GM19468 (cell line): ENCODE data around the gene RB1.

Source experiments
- ATAC-seq: cut with Tn5 transposase; IDR thresholded peaks from one replicate; pipeline ENCODE4 v1.9.1; 2021; ENCODE audit warnings: mild to moderate bottlenecking, moderate library complexity, moderate number of reproducible peaks; ENCODE audit not compliant: unreplicated experiment; ENCODE audit errors: extremely low read depth

Gene RB1

DNA sequence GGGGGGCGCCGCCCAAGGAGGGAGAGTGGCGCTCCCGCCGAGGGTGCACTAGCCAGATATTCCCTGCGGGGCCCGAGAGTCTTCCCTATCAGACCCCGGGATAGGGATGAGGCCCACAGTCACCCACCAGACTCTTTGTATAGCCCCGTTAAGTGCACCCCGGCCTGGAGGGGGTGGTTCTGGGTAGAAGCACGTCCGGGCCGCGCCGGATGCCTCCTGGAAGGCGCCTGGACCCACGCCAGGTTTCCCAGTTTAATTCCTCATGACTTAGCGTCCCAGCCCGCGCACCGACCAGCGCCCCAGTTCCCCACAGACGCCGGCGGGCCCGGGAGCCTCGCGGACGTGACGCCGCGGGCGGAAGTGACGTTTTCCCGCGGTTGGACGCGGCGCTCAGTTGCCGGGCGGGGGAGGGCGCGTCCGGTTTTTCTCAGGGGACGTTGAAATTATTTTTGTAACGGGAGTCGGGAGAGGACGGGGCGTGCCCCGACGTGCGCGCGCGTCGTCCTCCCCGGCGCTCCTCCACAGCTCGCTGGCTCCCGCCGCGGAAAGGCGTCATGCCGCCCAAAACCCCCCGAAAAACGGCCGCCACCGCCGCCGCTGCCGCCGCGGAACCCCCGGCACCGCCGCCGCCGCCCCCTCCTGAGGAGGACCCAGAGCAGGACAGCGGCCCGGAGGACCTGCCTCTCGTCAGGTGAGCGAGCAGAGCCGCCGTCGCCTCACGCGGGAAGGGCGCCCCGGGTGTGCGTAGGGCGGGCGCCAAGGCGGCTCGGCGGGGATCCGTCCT, at the start of gene RB1:
TSS of gene RB1 (plus strand) at position 393 of the 784 bp plus-strand sequence. CDS start at position 555, 162 bp downstream.
- peak; percentile 76 for ATAC-seq

DNA sequence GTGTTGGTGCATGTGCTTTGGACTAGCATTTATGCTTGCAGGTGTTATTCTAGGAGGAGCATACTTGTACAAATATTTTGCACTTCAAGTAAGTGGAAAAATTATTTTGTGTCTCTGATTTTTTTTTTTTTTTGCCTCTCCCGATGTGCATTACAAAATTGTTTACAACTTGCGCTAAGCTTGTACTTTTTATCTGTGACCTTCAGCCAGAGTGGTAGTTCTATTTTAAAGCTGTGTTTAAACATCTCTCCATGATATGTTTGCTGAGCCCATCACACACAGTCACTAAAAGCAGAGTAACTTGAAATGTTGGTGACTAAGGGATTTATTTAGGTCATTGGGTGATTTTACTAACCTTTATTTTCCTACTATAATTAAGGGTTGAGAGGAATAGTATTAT, 49.7 kb upstream of the RB1 start:
- ATAC-seq, result no peak

DNA sequence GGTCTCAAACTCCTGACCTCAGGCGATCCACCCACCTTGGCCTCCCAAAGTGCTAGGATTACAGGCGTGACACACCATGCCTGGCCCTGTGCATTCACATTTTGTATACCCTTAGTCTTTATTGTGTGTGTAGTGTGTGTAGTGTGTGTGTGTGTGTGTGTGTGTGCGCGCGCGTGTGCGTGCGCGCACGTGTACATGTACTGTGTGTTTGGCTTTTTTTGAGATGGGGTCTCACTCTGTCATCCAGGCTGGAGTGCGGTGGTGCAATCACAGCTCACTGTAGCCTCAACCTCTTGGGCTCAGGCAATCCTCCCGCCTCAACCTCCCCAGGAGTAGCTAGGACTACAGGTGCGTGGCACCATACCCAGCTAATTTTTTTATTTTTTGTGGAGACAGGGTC, 48.5 kb upstream of the RB1 start:
- no peak for ATAC-seq

DNA sequence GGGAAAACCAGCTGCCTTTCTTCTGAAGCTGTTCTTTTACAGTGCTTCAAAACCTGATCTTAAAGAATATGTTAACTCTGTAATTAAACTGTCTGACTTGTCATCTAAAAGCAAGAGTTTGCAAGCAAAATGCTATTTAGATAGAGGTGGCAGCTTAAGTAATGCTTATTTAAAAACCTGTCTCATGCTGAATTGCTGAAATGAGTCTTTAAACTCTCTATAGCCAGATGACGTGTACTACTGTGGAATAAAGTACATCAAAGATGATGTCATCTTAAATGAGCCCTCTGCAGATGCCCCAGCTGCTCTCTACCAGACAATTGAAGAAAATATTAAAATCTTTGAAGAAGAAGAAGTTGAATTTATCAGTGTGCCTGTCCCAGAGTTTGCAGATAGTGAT, 47.6 kb upstream of the RB1 start:
- ATAC-seq, result no peak

DNA sequence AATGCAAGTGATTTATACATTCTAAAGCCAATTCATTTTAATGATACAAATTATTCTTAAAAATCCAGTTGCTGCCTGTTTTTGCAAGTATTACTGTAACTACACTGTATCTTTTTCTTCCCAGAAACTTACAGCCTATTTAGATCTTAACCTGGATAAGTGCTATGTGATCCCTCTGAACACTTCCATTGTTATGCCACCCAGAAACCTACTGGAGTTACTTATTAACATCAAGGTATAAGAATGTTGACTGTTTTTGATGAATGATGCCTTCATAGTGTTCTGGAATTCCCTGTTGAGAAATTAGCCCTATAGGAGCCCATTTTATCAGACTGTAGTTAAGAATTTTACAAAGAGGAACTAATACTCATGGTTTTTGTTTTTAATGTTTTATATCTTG, 45.5 kb upstream of the RB1 start:
- ATAC-seq, result no peak

DNA sequence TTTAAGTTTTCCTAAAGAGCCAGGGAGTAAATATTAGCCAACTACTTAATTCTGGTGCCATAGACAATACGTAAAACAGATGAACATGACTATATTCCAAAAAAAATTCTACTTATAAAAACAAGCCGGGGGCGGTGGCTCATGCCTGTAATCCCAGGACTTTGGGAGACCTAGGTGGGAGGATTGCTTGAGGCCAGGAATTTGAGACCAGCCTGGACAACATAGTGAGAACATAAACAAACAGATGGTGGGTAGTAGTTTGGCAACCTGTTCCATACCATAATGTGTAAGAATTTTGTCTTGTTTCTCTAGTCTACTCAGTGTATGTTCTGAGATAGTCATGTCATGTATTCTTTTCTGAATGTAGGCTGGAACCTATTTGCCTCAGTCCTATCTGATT, 45.1 kb upstream of the RB1 start:
- ATAC-seq, result no peak

DNA sequence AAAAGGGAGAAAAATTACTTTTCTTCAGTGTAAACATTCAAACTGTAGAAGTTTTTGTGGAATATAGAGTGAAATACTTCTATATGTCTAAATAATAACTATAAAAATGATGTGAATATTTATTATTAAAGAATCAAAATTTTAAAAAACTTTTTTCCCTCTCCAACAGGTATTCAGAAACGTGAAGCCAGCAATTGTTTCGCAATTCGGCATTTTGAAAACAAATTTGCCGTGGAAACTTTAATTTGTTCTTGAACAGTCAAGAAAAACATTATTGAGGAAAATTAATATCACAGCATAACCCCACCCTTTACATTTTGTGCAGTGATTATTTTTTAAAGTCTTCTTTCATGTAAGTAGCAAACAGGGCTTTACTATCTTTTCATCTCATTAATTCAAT, 42.6 kb upstream of the RB1 start:
- no peak for ATAC-seq

DNA sequence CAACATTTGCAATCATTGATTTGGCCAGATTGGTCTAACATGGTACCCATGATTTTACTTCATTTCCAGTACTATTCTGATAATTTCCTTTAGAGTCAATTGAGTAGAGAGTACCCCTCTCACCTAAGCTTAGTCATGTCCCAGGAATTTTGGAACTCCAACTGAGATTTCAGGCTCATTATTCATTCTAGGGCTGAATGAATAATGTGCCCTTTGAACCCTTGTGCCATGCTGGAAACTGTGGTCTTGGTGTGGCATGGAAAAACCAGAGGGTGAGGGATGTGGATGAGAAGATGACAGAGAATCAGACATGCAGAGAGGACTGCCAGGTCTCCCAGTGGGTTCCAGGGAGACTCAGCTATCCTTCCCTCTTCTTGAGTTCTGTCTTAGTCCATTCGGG, 40.4 kb upstream of the RB1 start:
- no peak for ATAC-seq

DNA sequence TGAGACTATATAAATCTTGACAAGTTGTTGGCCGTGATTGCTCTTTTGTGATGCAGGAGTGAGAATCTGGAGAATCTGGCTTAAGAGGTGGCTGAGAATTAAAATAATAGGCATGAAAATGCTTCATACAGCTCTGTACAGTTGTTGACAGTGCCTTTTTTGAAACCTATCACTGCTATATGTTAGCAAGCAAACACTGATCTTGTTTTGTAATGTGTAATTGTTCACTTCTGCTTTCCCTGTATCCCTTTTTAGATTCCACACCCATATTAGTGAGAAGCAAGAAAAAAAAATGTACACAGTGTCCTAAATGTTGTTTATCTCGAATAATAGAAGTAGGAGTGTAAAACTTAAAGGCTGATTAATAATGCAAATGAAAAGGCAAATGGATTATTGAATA, 39.5 kb upstream of the RB1 start:
- no peak for ATAC-seq

DNA sequence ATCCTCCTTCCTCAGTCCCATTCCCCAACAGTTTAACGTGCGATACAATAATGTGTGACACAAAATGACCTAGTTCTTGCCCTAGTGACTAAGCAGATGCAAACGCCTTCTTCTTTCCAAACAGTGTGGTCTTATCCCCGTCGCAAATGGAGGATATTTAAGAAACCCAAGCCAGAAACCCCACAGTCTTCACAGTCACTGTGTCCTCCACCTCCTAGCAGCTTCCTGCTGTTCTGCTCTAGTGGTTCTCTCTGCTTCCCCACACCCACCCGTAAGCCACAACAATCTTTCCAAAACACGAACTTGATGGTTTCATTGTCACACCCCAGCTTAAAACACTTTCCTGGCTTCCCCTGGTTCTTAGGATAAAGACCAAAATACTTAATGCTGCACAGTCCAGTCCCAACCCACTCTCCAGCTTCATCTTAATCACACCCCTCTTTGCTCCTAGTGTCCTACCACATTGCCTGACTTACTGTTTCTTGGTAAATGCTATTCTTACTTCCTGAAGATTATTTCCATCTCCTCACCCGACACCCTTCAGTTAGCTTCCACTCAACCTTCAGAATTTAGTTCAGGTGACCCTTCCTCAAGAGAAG, 38.2 kb upstream of the RB1 start:
- no peak for ATAC-seq

DNA sequence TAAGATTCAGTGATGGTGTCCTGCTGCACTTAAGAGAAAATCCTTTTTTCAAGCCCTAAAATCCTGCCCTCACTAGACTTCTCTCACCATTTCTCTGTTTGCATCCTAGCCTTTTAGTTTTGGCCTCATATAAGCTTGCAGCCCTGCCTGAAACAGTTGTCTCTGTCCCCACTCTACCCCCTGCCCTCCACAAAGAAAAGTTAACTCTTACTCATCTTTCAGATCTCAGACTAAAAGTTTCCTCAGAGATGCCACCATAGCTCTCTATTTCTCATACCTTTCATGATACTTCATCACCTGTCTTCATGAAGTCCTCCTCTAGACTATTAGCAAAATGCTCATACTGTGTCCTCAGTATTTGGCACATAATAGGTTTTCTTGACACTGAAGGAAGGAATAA, 37.4 kb upstream of the RB1 start:
- no peak for ATAC-seq

DNA sequence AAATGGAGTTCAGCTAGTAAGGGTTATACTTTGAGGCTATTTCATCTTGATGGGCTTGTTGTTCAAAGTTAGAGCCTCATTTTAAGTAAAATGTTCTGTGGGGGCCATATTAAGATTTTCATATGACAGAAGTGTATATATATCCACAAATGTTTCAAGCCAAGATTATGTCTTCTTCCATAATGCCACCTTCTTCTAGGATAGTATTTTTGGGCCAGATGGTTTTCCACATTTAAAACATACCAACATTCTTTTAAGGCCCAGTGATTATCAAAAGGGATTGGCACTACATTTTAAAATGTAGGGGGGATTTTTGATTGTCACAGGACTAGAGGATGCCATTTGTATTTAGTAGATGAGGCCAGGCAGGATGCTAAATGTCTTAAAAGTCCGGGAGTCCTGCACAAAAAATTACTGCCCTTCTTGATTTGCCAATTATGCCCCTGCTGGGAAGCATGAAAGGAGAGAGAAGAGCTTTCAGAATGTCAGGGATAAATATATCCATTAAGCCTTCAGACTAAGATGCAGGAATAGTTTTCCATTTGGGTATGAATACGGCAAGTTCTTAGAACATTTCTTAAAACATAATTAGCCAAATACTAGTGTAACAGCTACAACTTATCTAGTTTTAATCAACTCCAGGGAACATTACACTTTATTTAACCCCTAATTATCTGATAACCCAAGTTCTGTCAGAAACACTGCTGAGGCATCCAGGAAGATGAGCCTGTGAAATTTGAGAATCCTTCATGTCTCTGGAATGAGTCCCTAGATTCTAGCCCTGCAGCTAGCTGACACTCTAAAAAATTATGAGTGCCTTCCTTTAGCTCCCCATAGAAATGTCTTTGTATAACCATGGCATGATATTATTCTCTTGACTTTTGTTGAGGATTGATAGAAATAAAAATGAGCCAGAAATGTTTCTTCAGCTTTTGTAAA, 36.6 kb upstream of the RB1 start:
- no peak for ATAC-seq

DNA sequence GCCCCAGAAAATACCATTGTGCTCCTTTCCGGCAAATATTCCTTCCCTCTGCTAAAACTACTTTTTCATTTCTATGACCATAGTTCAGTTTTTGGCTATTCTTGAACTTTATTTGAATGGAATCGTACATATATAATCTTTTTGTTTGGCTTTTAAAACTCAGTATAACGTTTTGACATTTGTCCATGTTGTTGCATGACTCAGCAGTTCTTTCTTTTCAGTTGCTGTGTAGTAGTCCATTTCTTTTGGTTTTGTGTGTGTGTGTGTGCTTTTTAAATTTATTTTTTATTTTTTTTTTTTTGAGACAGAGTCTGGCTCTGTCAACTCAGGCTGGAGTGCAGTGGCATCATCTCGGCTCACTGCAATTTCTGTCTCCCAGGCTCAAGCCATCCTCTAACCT, 35.5 kb upstream of the RB1 start:
- ATAC-seq, result no peak

DNA sequence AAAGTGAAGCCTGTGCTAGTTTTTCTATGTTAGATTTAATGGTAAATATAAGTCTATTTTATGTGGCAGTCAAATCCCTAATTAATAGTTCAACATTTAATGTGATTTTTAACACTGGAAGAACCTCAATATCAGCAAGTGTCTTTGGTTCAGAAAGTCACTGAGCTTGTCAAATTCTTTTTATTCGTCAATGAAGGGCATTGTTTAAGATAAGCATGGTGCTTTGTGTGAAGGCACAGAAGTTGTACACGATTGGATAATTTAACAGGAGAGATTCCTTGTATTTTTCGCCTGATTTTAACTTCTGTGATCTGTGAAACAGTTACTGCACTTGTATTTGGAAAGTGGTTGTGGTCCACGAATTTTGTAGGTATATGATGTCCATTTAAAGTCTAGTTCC, 30.2 kb upstream of the RB1 start:
- ATAC-seq, result no peak

DNA sequence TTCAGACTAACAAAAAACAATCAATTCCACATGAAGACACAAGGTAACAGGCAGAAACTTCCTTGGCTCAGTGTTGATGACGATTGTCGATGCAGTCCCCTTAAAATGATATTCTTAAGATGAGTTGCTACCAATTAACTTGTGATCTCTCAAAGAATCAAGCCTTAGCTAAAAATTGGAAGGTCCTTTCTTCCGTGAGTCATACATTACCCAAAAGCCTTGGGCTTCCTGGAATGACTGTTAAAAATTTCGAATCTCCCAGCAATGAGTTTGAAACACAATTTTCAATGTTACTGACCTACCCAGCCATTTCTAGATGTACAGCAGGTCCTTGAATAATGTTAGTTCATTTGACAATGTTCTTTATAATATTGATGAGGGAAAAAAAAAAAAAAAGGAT, 28.0 kb upstream of the RB1 start:
- no peak for ATAC-seq

DNA sequence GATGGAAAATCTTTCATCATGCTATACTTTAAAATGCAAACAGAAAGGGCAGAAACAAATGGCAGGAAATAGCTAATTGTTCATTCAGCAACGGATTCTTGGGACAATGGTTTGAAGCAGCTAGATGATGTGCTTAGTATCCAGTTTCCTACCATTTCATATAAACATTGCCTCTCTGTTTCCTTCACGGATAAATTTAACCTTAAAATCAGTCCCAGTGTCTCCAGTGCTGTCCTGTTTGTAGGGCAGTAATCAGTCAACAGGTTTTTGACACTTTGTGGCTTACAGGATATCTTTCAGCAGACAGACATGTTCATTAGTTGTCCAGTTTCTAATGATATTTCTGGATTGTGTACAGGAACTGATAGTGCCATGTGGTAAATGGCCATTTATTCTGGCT, 24.7 kb upstream of the RB1 start:
- ATAC-seq, result no peak

DNA sequence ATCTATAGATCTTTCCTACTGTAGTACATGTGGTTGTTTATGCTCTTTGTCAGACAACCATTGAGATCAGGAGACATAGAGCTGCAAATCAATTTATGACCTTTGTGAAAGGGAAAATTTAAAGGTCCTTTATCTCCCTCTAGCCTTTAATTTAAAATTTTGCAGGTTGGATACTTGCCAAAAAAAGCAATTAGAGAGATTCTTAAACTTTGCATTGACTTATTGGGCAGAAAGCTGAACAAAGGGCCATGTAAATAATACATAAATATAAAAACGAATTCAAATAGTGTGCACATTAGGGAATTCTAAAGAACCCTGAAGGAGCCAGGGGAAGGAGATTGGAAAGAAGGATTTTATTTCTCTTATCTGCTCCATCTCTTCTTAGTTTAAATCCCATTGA, 22.0 kb upstream of the RB1 start:
- ATAC-seq, result no peak

DNA sequence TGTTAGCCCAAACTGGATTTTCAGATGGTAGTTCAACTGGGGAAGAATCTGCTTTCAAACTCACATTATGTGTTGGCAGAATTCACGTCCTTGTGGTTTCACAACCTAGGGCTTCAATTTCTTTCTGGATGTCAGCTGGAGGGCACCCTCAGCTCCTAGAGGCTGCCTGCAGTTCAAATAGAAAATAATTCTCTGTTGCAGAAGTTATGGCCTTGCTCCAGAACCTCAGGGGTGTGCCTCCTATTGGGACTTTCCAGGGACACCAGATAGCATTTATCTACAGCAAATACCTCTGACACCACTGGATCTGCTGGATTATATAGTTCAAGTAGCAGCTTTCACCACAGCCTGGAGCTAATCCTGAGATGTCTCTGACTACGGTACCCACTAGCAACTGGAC, 11.8 kb upstream of the RB1 start:
- no peak for ATAC-seq

DNA sequence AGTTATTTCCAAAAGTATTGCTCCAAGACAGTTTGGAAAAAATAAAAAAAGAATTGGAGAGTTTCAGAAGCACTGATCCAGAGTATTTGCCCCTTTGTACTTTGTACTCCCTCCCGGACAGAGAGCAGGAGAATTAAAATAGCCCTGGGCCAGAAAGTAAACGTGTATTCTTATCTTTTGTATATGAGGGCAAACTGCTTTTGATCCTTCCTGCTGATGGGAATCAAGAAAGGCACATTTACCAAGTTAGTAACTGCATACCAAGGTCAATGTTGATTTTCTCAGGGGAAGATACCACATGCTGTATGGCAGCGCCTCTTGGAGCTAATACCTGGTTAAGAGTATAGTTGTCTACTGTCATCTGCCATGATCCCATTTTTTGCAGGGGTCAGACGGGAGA, 10.9 kb upstream of the RB1 start:
- no peak for ATAC-seq

DNA sequence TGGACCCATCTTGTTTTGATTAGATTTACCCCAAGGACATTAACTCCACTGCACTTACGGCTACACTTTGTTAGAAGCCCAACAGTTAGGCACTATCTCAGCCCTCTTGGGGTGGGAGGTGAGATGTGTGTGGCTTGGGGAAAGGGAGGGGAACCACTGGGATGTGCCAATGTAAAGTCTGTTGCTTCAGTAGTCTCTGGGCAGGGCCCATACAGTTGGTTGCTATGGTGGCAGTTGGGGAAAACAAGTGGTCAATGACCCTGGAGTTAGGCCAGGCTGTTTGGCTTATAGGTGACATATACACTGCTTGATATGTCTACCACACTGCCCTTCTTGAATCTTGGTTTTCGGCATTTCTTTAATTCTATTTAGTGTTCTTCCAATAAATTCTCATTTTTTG, 8.9 kb upstream of the RB1 start:
- ATAC-seq, result no peak

DNA sequence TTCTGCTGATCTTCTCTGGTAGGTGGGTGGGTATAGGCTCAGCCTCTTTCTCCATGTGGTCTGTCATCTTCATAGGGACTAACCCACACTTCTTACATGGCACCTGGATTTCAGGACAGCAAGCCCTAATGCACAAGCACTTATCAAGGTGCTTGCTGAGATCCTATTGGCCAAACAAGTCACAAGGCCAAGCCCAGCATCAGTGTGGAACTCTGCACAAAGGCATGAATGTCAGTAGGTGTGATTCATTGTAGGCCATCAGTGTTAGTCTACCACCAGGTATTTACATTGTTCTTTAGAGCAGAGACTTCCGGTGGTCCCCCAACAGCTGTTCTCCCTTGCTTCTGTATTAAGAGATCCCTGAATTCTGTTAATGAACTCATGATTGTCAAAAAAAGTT, 8.3 kb upstream of the RB1 start:
- ATAC-seq, result no peak
